Adrenal gland (tissue), 12 donors: ENCODE data around the gene A1BG. TPM values are rescaled to one million over a fixed set of nuclear protein-coding genes. Genes with fewer than 3 reads are reported as not detected.
"Not testable (repeated sequence)": the region's sequence is repeated elsewhere in the genome, so short reads cannot be mapped to it uniquely, and the experiment has no call there.

ENCODE experiments used
- DNase-seq, 7 donors: peaks; one replicate each; pipeline ENCODE4 v3.0.0-alpha.2; 2019 to 2020
- H3K27ac ChIP-seq, 5 donors: fragments of 200-600 bp; sonication (generic) in 4 of 5; 1 replicate in 3 of 5; 2 replicates in 2 of 5; pipeline versions ENCODE4 v1.5.1 to v1.8.0; 2016 to 2020; ENCODE audit warnings: mild to moderate bottlenecking in 1 of 5
- H3K27me3 ChIP-seq: fragments of 200-600 bp; 2 replicates; pipeline ENCODE4 v1.8.0; 2021
- H3K36me3 ChIP-seq, 2 donors: fragments of 200-600 bp; replicated peaks in 1 of 2; 1 replicate in 1 of 2; 2 replicates in 1 of 2; pipeline versions ENCODE4 v1.5.1 to v1.8.0; 2018 to 2022
- H3K4me1 ChIP-seq, 2 donors: fragments of 200-600 bp; replicated peaks in 1 of 2; 1 replicate in 1 of 2; 2 replicates in 1 of 2; pipeline versions ENCODE4 v1.5.1 to v1.8.0; 2018 to 2021
- H3K4me3 ChIP-seq, 4 donors: fragments of 200-600 bp; sonication (generic) in 3 of 4; one replicate each; pipeline ENCODE4 v1.5.1; 2016 to 2018
- H3K9me3 ChIP-seq, 3 donors: fragments of 200-600 bp; sonication (generic) in 1 of 3; replicated peaks in 1 of 3; 1 replicate in 2 of 3; 2 replicates in 1 of 3; pipeline versions ENCODE4 v1.5.1 to v1.8.0; 2016 to 2021
- POLR2A ChIP-seq, 2 donors: fragments of 450-650 bp; IDR thresholded peaks; one replicate each; pipeline ENCODE4 v1.6.1; 2017; ENCODE audit warnings: antibody characterized with exemption in 2 of 2, mild to moderate bottlenecking in 2 of 2, moderate library complexity in 1 of 2
- WGBS, 4 donors: extraction: QIAGEN DNeasy Blood & Tissue Kit in 2 of 4; methylation state at CpG; one replicate each; pipeline versions ENCODE4 v1.1.5 to v1.1.7; 2013 to 2017; 5-methylcytosine and 5-hydroxymethylcytosine counted together
- intact Hi-C, 2 donors: fragments of 100-400 bp; cut with DNase I; formaldehyde crosslinking; loops; one replicate each; pipeline versions ENCODE4 v1.14.1 to v1.15.0; 2022 to 2023
- polyA plus RNA-seq, 3 donors: library from polyadenylated mRNA; stranded (reverse); fragments of 200-250 nt in 2 of 3; fragments of 350-450 nt in 1 of 3; fragmentation: Illumina TruSeq in 1 of 3; extraction: RNeasy Lipid Tissue Mini Kit (QIAGEN cat#74804) in 1 of 3; gene quantifications; one replicate each; pipeline ENCODE4 v1.2.3, GENCODE V29; 2013 to 2014
- total RNA-seq, 9 donors: library from RNA; depleted of rRNA in 4 of 9; stranded (reverse); fragments of >200 nt in 4 of 9; fragments of 120-200 nt in 1 of 9; fragmentation: NEBNext Ultra II Directional in 1 of 9; extraction: Animal tissue kit (Norgen Biotek cat#: 25700) in 1 of 9; gene quantifications; one replicate each; pipeline versions ENCODE4 v1.1.0 to v1.2.4, GENCODE V29; 2013 to 2023
- TF ChIP-seq, protein P1 (sequence below), 6 experiments: fragments of 450-650 bp in 4 of 6; fragments of 200-600 bp in 2 of 6; sonication (generic) in 1 of 6; IDR thresholded peaks; 1 replicate in 5 of 6; 2 replicates in 1 of 6; pipeline versions ENCODE4 v1.5.1 to v1.8.0; 2016 to 2021; ENCODE audit warnings: antibody characterized with exemption in 6 of 6, mild to moderate bottlenecking in 2 of 6, moderate library complexity in 1 of 6
- donor health status: healthy with polysubstance abuse.
- donor health status: Bipolar disorder and iron deficiency.
- donor health status: DM: yes; HTN: yes; CAD: no.
- donor health status: DM: no; HTN: no; CAD: no.
- donor health status: DM: no; HTN: no; CAD: no.
- donor health status: DM: yes; HTN: yes; CAD: no.

The A1BG gene
- total and polyA plus RNA-seq, 12 donors = 0.39 to 41.3 (median 6.6) TPM; not detected in 1

DNA sequence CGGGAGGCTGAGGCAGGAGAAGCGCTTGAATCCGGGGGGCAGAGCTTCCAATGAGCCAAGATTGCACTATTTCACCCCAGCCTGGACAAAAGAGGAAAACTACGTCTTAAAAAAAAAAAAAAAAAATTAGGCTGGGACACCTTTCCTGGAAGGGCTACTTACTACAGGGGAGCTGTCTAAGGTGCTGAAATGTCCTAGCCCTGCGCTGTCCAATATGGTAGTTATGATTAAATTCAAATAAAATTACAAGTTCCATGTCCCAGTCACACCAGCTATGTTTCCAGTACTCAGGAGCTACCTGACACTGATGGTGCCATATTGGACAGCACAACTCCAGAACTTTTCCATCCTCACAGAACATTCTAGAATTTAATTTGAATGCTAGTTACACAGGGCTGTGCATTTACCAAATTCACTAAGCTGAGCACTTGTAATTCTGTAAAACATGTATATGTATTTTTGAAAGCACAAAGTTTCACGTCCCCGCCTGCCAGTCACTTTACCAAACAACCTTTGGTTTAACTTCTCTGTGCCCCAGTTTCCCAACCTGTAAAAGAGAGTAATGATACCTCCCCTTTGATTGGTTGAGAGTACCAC lies 35.7 kb downstream of the A1BG start:
- 59 to 68% (median 61%) methylated on average over 7 of the region's 7 CpGs for WGBS, 4 donors
- Histone ChIP-seq H3K27me3 (no peaks in the 10 kb centered on the region), H3K36me3 (peaks cover 0 to 27% of the 10 kb centered on the region in 2 donors), H3K27ac (no peak overlapping the region), H3K4me1 (no peaks in the 10 kb centered on the region), H3K4me3 (no peak overlapping the region), H3K9me3 (no peaks in the 10 kb centered on the region)
- TF ChIP-seq, protein P1, sequence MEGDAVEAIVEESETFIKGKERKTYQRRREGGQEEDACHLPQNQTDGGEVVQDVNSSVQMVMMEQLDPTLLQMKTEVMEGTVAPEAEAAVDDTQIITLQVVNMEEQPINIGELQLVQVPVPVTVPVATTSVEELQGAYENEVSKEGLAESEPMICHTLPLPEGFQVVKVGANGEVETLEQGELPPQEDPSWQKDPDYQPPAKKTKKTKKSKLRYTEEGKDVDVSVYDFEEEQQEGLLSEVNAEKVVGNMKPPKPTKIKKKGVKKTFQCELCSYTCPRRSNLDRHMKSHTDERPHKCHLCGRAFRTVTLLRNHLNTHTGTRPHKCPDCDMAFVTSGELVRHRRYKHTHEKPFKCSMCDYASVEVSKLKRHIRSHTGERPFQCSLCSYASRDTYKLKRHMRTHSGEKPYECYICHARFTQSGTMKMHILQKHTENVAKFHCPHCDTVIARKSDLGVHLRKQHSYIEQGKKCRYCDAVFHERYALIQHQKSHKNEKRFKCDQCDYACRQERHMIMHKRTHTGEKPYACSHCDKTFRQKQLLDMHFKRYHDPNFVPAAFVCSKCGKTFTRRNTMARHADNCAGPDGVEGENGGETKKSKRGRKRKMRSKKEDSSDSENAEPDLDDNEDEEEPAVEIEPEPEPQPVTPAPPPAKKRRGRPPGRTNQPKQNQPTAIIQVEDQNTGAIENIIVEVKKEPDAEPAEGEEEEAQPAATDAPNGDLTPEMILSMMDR (IDR thresholded peaks at IDR 0.05) = no peak
- TF ChIP-seq POLR2A (IDR thresholded peaks at IDR 0.05) = no peak
- no peak for DNase-seq
- intact Hi-C loops = no loop called here

DNA sequence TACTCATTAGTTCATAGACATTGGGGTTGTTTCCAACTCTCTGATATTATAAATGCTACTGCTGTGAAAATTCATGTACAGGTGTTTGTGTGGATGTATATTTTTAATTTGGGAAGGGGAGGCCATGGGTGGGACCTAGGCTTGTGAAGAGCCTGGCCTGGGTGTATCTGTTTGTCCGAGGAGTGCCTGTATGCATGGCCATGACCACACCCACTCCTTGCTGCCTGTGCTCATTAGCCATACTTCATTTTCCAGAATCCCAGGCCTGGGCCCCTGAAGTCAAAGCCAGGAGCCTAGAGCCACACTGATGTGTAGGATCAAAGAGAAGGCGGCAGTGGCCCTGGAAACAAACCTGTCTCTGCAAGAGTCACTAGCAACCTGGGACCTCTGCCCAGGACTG lies 37.7 kb downstream of the A1BG start:
- Histone ChIP-seq H3K4me1 (no peaks in the 10 kb centered on the region), H3K9me3 (no peaks in the 10 kb centered on the region), H3K4me3 (no peak overlapping the region), H3K27me3 (no peaks in the 10 kb centered on the region), H3K36me3 (peaks cover 0 to 35% of the 10 kb centered on the region in 2 donors), H3K27ac (no peak overlapping the region)
- TF ChIP-seq, protein P1 (IDR thresholded peaks at IDR 0.05) = no peak
- TF ChIP-seq POLR2A (IDR thresholded peaks at IDR 0.05) = no peak
- no peak for DNase-seq
- 93 to 100% (median 98%) methylated on average over 1 to 2 of the region's 2 CpGs for WGBS, 4 donors
- intact Hi-C loops = no loop called here

DNA sequence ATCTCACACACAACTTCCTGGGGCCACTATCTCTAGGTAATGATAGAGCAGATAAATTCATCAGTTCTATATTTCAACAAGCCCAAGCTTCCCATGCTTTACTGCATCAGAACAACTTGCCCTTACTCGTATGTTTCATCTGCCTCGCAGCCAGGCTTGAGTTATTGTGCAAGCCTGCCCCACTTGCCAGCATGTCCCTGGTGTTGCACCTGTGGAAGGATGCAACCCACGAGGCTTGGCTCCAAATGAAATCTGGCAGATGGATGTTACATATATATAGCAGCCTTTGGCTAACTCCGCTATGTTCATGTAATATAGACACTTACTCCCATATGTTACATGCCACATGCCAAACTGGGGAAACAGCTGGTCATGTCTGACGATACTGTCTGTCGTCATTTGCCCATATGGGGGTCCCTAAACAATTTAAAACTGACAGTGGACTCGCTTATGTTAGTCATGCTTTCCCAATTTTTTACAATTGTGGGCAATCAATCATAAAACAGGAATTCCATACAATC lies 41.9 kb downstream of the A1BG start:
- TF ChIP-seq, protein P1 (IDR thresholded peaks at IDR 0.05) = no peak
- TF ChIP-seq POLR2A (IDR thresholded peaks at IDR 0.05) = no peak
- DNase-seq = no peak
- Histone ChIP-seq H3K4me3 (no peak overlapping the region), H3K36me3 (peaks cover 0 to 52% of the 10 kb centered on the region in 2 donors), H3K27me3 (no peaks in the 10 kb centered on the region), H3K4me1 (peaks cover 0 to 5% of the 10 kb centered on the region in 2 donors), H3K27ac (no peak overlapping the region), H3K9me3 (no peaks in the 10 kb centered on the region)
- intact Hi-C loops = no loop called here
- 92 to 95% (median 93%) methylated on average over 7 of the region's 7 CpGs for WGBS, 4 donors

DNA sequence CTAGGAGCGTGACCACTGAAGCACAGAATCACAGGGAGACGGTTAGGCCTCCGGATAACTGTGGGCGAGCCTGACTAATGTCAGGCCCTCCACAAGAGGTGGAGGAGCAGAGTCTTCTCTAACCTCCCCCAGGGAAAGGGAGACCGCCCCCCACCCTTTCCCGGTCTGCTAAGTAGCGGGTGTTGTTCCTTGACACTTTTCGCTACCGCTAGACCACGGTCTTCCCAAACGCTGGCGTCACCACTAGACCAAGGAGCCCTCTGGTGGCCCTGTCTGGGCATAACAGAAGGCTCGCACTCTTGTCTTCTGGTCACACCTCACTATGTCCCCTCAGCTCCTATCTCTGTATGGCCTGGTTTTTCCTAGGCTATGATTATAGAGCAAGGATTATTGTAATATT lies 42.6 kb downstream of the A1BG start:
- Histone ChIP-seq H3K4me1 (peaks cover 3 to 12% of the 10 kb centered on the region in 2 donors), H3K36me3 (peaks cover 0 to 54% of the 10 kb centered on the region in 2 donors)
- TF ChIP-seq, protein P1 (IDR thresholded peaks at IDR 0.05) = peak in 4 of 6 experiments; percentile 38 to 53 (median 48)
- H3K27ac ChIP-seq, H3K27me3 ChIP-seq, intact Hi-C loops, H3K4me3 ChIP-seq, H3K9me3 ChIP-seq: not testable (repeated sequence)
- WGBS, 4 donors = 62 to 72% (median 69%) methylated on average over 13 of the region's 13 CpGs
- peak in 2 of 7 donors; percentile 41 to 85 for DNase-seq
